GM13977 (cell line): Measurements from ENCODE around the gene SRBD1.

Experiments
- DNase-seq: peaks from one replicate; pipeline ENCODE4 v3.0.0; 2012; ENCODE audit warnings: low spot score
- CTCF ChIP-seq: IDR thresholded peaks from 2 replicates; pipeline ENCODE4 v1.5.1; 2012; ENCODE audit warnings: mild to moderate bottlenecking, control low read depth; ENCODE audit not compliant: insufficient read depth; ENCODE audit errors: extremely low read depth, missing control alignments
- in situ Hi-C: fragments of 300-500 bp; cut with MboI; formaldehyde crosslinking; loops from one replicate; pipeline ENCODE4 v1.12.0; 2022; ENCODE audit warnings: low sequenced_read_pairs, low pct_unique_long_range_greater_than_20kb, mixed read lengths, inconsistent platforms; ENCODE audit not compliant: unreplicated experiment

SRBD1 gene

DNA sequence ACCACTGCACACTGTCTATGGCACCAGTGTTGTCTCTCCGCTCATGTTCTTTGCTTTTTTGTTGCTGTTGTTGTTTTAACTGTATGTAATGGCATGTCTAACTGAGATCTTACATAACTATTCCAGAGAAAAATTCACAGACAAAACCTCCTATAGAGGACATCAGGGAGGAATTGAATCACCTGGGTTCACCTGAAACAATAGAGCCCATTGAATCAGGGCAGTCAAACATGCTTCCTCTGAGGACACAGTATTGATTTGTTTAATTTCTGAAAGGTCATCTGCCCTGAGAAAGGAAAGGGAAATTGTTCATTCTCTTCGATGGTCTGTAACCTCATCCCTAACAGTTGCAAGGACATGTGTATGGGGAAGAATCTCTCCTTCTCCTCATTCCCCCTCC lies 237.5 kb downstream of the SRBD1 start:
- DNase-seq: no peak
- in situ Hi-C loops: no loop called here
- no peak for TF ChIP-seq CTCF

DNA sequence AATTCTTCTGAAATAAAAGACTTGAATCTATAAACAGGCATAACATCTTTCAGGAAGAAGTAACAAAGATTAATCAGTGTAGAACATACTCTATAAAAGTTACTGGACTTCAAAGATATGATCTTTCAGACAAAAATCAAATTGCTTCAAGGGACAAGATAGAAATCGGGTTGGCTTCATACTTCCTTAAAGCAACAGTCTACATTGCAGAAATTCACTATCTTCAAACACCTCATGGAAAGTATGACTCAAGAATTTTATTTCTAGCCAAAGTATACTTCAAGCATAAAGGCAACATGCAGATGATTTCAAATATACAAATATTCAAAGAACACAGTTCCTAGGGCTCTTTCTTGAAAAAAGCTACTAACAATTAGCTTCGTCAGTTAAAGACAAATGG lies 240.7 kb downstream of the SRBD1 start:
- in situ Hi-C loops: no loop called here
- DNase-seq: no peak
- TF ChIP-seq CTCF: no peak

DNA sequence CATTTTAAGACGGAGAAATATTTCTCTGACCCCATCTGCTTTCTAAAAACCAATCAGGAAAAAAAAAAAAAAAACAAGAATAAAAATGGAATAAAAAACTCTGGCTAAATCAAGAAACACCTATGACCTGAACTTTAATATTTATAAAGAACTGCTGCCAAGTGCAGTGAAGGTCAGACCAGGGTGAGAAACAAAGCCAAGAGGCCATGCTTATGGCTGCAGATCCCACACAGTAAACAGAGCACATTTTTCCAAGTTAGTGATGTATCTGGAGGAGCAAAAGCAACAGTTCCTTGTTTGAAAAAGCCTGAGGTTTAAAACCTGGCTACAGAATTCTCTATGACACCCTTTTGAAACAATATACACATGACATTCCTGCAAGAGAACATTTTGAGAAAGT lies 242.3 kb downstream of the SRBD1 start:
- in situ Hi-C loops: no loop called here
- TF ChIP-seq CTCF: no peak
- DNase-seq: no peak

- no peak for TF ChIP-seq CTCF
- in situ Hi-C loops: no loop called here
- DNase-seq: no peak
Observed at GRCh38 chr2:45361666-45362065, 249.4 kb downstream of the SRBD1 start.

DNA sequence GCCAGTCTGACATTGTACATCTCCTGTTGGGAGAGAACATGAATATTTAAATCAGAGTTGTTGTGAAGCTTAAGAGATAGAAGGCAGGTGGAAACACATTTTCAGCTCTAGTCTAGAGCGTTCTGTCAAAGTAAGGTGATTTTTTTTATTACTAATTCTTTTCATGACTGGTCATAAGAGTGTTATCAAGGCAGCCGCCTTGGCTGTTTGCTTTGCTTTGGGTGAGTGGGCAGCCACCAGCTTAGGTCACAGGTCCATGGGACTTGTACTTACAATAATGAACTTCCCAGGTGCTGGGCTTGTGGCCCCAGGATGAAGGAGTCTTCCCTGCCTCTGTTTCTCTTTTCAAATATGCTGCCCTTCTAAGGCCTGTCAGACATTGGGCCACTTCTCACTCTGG lies 256.3 kb downstream of the SRBD1 start:
- DNase-seq: no peak
- no peak for TF ChIP-seq CTCF
- in situ Hi-C loops: no loop called here

- in situ Hi-C loops: no loop called here
- TF ChIP-seq CTCF: no peak
- DNase-seq: no peak
Observed at GRCh38 chr2:45353879-45354278, 257.2 kb downstream of the SRBD1 start.

GRCh38 chr2:45352506-45352905 lies 258.6 kb downstream of the SRBD1 start:
- in situ Hi-C loops: no loop called here
- TF ChIP-seq CTCF: no peak

More at GRCh38 chr2:45352506-45352905, 258.6 kb downstream of the SRBD1 start:
- no peak for DNase-seq
